Measurements from ENCODE around the gene PDCD2L.

DNA sequence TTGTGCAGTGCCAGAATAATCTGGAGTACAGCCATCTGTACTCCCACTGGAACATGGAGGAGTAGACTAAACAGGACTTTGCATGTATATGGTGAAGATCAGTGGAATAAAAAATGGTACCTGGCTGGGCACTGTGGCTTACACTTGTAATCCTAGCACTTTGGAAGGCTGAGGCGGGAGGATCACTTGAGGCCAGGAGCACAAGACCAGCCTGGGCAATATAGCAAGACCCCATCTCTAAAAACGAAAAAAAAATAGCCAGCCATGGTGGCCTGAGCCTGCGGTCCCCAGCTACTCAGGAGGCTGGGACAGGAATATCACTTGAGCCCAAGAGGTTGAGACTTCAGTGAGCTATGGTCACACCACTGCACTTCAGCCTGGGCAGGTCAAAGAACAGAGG, 44.0 kb downstream of the PDCD2L start:
- TF ChIP-seq, protein P1, sequence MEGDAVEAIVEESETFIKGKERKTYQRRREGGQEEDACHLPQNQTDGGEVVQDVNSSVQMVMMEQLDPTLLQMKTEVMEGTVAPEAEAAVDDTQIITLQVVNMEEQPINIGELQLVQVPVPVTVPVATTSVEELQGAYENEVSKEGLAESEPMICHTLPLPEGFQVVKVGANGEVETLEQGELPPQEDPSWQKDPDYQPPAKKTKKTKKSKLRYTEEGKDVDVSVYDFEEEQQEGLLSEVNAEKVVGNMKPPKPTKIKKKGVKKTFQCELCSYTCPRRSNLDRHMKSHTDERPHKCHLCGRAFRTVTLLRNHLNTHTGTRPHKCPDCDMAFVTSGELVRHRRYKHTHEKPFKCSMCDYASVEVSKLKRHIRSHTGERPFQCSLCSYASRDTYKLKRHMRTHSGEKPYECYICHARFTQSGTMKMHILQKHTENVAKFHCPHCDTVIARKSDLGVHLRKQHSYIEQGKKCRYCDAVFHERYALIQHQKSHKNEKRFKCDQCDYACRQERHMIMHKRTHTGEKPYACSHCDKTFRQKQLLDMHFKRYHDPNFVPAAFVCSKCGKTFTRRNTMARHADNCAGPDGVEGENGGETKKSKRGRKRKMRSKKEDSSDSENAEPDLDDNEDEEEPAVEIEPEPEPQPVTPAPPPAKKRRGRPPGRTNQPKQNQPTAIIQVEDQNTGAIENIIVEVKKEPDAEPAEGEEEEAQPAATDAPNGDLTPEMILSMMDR (IDR thresholded peaks at IDR 0.05; ENCODE audit: insufficient read depth, low read length, poor library complexity, severe bottlenecking), result no peak
- no peak for TF ChIP-seq EZH2phosphoT487 (conservative IDR thresholded peaks at IDR 0.05; ENCODE audit: low read length)
